ENCODE data around the gene ANTXR1. TPM values are rescaled to one million over a fixed set of nuclear protein-coding genes. Genes with fewer than 3 reads are reported as not detected.

ANTXR1 gene
- total RNA-seq, 1 donor from 2014 or later: 54.3 TPM

- Histone ChIP-seq H3K4me1 (no peaks in the 10 kb centered on the region), H3K36me3 (peaks cover 14% of the 10 kb centered on the region), H3K27ac (no peak overlapping the region), H3K27me3 (ENCODE audit: low read depth) (no peaks in the 10 kb centered on the region), H3K9me3 (no peaks in the 10 kb centered on the region), H3K4me3 (no peak overlapping the region)
- intact Hi-C loops (cut with DNase I): no loop called here
- ATAC-seq: no peak
- no peak for TF ChIP-seq CTCF (IDR thresholded peaks at IDR 0.05)
- no peak for DNase-seq
Observed at GRCh38 chr2:69103419-69103818, 90.4 kb downstream of the ANTXR1 start.

- no peak overlapping the region for H3K4me3 ChIP-seq
- peaks cover 14% of the 10 kb centered on the region for H3K36me3 ChIP-seq
- no peak for DNase-seq
- no peak for ATAC-seq
- intact Hi-C loops (cut with DNase I): no loop called here
- no peak overlapping the region for H3K27ac ChIP-seq
- no peak for TF ChIP-seq CTCF (IDR thresholded peaks at IDR 0.05)
- no peaks in the 10 kb centered on the region for H3K4me1 ChIP-seq
- H3K27me3 ChIP-seq (ENCODE audit: low read depth): no peaks in the 10 kb centered on the region
- no peaks in the 10 kb centered on the region for H3K9me3 ChIP-seq
Observed at GRCh38 chr2:69104261-69104660, 91.3 kb downstream of the ANTXR1 start.

GRCh38 chr2:69109255-69109654 is 96.3 kb downstream of the ANTXR1 start:
- no peak overlapping the region for H3K27ac ChIP-seq
- H3K27me3 ChIP-seq (ENCODE audit: low read depth): no peaks in the 10 kb centered on the region
- TF ChIP-seq CTCF (IDR thresholded peaks at IDR 0.05): no peak
- no peak overlapping the region for H3K4me3 ChIP-seq
- no peak for ATAC-seq
- no peaks in the 10 kb centered on the region for H3K9me3 ChIP-seq
- H3K4me1 ChIP-seq: peaks cover 4% of the 10 kb centered on the region
- peaks cover 14% of the 10 kb centered on the region for H3K36me3 ChIP-seq
- DNase-seq: no peak
- intact Hi-C loops (cut with DNase I): no loop called here

- no peaks in the 10 kb centered on the region for H3K27me3 ChIP-seq (ENCODE audit: low read depth)
- no peak overlapping the region for H3K27ac ChIP-seq
- intact Hi-C loops (cut with DNase I): no loop called here
- DNase-seq: no peak
- peaks cover 4% of the 10 kb centered on the region for H3K4me1 ChIP-seq
- H3K4me3 ChIP-seq: no peak overlapping the region
- no peaks in the 10 kb centered on the region for H3K36me3 ChIP-seq
- no peak for ATAC-seq
- TF ChIP-seq CTCF (IDR thresholded peaks at IDR 0.05): no peak
- H3K9me3 ChIP-seq: no peaks in the 10 kb centered on the region
Observed at GRCh38 chr2:69111076-69111475, 98.1 kb downstream of the ANTXR1 start.

GRCh38 chr2:69113627-69114026 is 100.6 kb downstream of the ANTXR1 start:
- ATAC-seq: no peak
- no peaks in the 10 kb centered on the region for H3K36me3 ChIP-seq
- intact Hi-C loops (cut with DNase I): no loop called here
- peaks cover 4% of the 10 kb centered on the region for H3K4me1 ChIP-seq
- DNase-seq: no peak
- no peak overlapping the region for H3K27ac ChIP-seq
- no peaks in the 10 kb centered on the region for H3K27me3 ChIP-seq (ENCODE audit: low read depth)
- no peak overlapping the region for H3K4me3 ChIP-seq
- no peak for TF ChIP-seq CTCF (IDR thresholded peaks at IDR 0.05)
- no peaks in the 10 kb centered on the region for H3K9me3 ChIP-seq

- Histone ChIP-seq H3K9me3 (no peaks in the 10 kb centered on the region), H3K27me3 (ENCODE audit: low read depth) (no peaks in the 10 kb centered on the region), H3K36me3 (no peaks in the 10 kb centered on the region), H3K27ac (no peak overlapping the region), H3K4me3 (no peak overlapping the region), H3K4me1 (peaks cover 4% of the 10 kb centered on the region)
- ATAC-seq (no peak), DNase-seq (no peak)
- intact Hi-C loops (cut with DNase I): no loop called here
- no peak for TF ChIP-seq CTCF (IDR thresholded peaks at IDR 0.05)
Observed at GRCh38 chr2:69114534-69114933, 101.6 kb downstream of the ANTXR1 start.

Data from lower lobe of right lung (tissue), 2 donors.